A549 (cell line): ENCODE results near the gene CHAD.

Experiments used
- CTCF ChIP-seq: fragments of >200 bp; sonication (Bioruptor Twin); formaldehyde crosslinking; IDR thresholded peaks from 3 replicates; pipeline ENCODE4 v1.5.1; 2016
- EHMT2 ChIP-seq: fragments of 200-600 bp; sonication (generic); IDR thresholded peaks from 2 replicates; pipeline ENCODE4 v1.6.1; 2016; ENCODE audit warnings: antibody characterized with exemption, low read depth, mild to moderate bottlenecking, moderate library complexity
- EP300 ChIP-seq, 2 experiments: fragments of >200 bp; sonication (Bioruptor Twin); formaldehyde crosslinking; IDR thresholded peaks; 2 replicates in 1 of 2; 3 replicates in 1 of 2; pipeline ENCODE4 v1.6.1; 2016 to 2017
- HMGXB4 ChIP-seq: fragments of 250-450 bp; sonication (Bioruptor Pico); IDR thresholded peaks from 2 replicates; pipeline ENCODE4 v1.5.0; 2021; ENCODE audit warnings: mild to moderate bottlenecking, moderate library complexity, borderline replicate concordance
- MAX ChIP-seq: IDR thresholded peaks from 2 replicates; pipeline ENCODE4 v1.6.1; 2012
- NFE2L2 ChIP-seq: fragments of 150-350 bp; conservative IDR thresholded peaks from 2 replicates; pipeline ENCODE4 v1.6.1; 2014; ENCODE audit warnings: low read length
- NPAS2 ChIP-seq: fragments of 250-450 bp; sonication (Bioruptor Pico); IDR thresholded peaks from 2 replicates; pipeline ENCODE4 v1.8.0; 2022; ENCODE audit warnings: mild to moderate bottlenecking, moderate library complexity, borderline replicate concordance
- NR3C1 ChIP-seq: fragments of >200 bp; sonication (Bioruptor Twin); formaldehyde crosslinking; IDR thresholded peaks from 3 replicates; pipeline ENCODE4 v1.6.1; 2017
- POLR2A ChIP-seq: IDR thresholded peaks from 2 replicates; pipeline ENCODE4 v1.6.1; 2012; ENCODE audit warnings: mild to moderate bottlenecking, low read length
- POLR2AphosphoS2 ChIP-seq: conservative IDR thresholded peaks from 2 replicates; pipeline ENCODE4 v1.6.1; 2012; ENCODE audit warnings: low read length, improper control_type of control experiment, inconsistent platforms
- REST ChIP-seq: fragments of 200-600 bp; sonication (generic); IDR thresholded peaks from 2 replicates; pipeline ENCODE4 v1.6.1; 2016; ENCODE audit warnings: antibody characterized with exemption, mild to moderate bottlenecking, moderate library complexity
- RFX5 ChIP-seq: fragments of 450-650 bp; IDR thresholded peaks from 2 replicates; pipeline ENCODE4 v1.7.1; 2014; ENCODE audit warnings: antibody characterized with exemption, mild to moderate bottlenecking, moderate library complexity
- SREBF2 ChIP-seq: fragments of 450-650 bp; IDR thresholded peaks from 2 replicates; pipeline ENCODE4 v1.6.1; 2014; ENCODE audit warnings: mild to moderate bottlenecking, moderate library complexity
- ZFP36 ChIP-seq: fragments of 450-650 bp; IDR thresholded peaks from 2 replicates; pipeline ENCODE4 v1.6.1; 2014; ENCODE audit warnings: borderline replicate concordance; ENCODE audit not compliant: partially characterized antibody

GRCh38 chr17:50466371-50467113 is 2.1 kb downstream of the CHAD start:
- TF ChIP-seq NPAS2 (CRISPR knock-in tag) (no peak), HMGXB4 (no peak), SREBF2 (no peak), MAX (no peak), NR3C1 (no peak), CTCF (no peak), POLR2A (no peak), RFX5 (no peak), REST (no peak), EHMT2 (no peak), NFE2L2 (no peak), EP300 (IDR thresholded peaks at IDR 0.05) (no peak), ZFP36 (no peak), POLR2AphosphoS2 (no peak)
